Chondrocyte (in vitro differentiated cells): ENCODE data around the gene DCUN1D3. TPM values are rescaled to one million over a fixed set of nuclear protein-coding genes. Genes with fewer than 3 reads are reported as not detected.

Experiments
- DNase-seq: peaks from one replicate; pipeline ENCODE4 v3.0.0; 2021; ENCODE audit warnings: mixed read lengths, low spot score
- H3K27ac Mint-ChIP-seq: one replicate; pipeline ENCODE4 v1.8.0; 2021; ENCODE audit warnings: mild to moderate bottlenecking, moderate library complexity, mixed read lengths; ENCODE audit not compliant: unreplicated experiment
- H3K27me3 Mint-ChIP-seq: 2 replicates; pipeline ENCODE4 v1.8.0; 2021; ENCODE audit warnings: low read depth, mixed read lengths
- H3K36me3 Mint-ChIP-seq: 2 replicates; pipeline ENCODE4 v1.8.0; 2021; ENCODE audit warnings: low read depth, mixed read lengths
- H3K4me1 Mint-ChIP-seq: 2 replicates; pipeline ENCODE4 v1.8.0; 2021; ENCODE audit warnings: low read depth, mild to moderate bottlenecking, mixed read lengths
- H3K4me3 Mint-ChIP-seq: one replicate; pipeline ENCODE4 v1.8.0; 2021; ENCODE audit warnings: mild to moderate bottlenecking, moderate library complexity, mixed read lengths; ENCODE audit not compliant: unreplicated experiment
- H3K9me3 Mint-ChIP-seq: 2 replicates; pipeline ENCODE4 v1.8.0; 2021; ENCODE audit warnings: low read depth, mixed read lengths
- total RNA-seq: library from RNA; stranded (reverse); gene quantifications from 3 replicates; pipeline ENCODE4 v1.2.1, GENCODE V29; 2021
- TF ChIP-seq, protein P1 (sequence below): fragments of 200-600 bp; sonication (generic); IDR thresholded peaks from 2 replicates; pipeline ENCODE4 v1.5.0; 2021; ENCODE audit warnings: antibody characterized with exemption, mild to moderate bottlenecking, moderate library complexity

The DCUN1D3 gene
- total RNA-seq, 1 donor from 2014 or later, result 44.4 TPM

DNA sequence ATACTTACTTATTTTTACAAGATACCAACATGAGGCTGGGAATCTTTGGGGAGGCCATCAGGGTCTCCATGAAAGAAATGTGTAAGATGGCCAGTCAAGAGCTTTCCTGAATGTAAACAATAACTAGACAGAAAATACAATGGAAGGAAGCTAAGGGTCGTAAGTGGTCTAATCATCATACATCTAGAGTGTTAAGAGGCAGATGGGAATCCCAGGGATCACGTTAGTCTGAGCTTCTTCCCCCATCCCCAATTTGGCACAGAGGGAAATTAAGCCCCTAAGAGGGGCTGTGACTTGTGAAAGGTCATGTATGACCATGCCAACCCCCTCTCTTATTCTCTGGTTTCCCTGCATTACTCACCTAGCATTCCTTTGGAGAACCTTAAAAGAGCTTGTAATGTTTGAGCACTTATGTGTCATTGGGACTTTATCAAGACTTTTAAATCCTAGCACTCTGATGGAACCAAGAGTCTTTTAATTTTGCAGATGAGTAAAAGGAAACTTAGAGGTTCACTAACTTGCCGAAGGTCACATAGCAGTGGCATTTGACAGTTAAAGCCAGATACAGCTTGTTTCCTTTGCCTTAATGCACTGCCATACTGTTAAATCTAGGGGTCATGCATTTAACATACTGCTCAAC lies 46.1 kb downstream of the DCUN1D3 start:
- Mint-ChIP-seq H3K9me3 (no peaks in the 10 kb centered on the region), H3K27ac (peak overlapping the region; percentile 50), H3K36me3 (peaks cover 23% of the 10 kb centered on the region), H3K27me3 (no peaks in the 10 kb centered on the region), H3K4me1 (peaks cover 65% of the 10 kb centered on the region), H3K4me3 (no peak overlapping the region)
- no peak for DNase-seq
- TF ChIP-seq, protein P1, sequence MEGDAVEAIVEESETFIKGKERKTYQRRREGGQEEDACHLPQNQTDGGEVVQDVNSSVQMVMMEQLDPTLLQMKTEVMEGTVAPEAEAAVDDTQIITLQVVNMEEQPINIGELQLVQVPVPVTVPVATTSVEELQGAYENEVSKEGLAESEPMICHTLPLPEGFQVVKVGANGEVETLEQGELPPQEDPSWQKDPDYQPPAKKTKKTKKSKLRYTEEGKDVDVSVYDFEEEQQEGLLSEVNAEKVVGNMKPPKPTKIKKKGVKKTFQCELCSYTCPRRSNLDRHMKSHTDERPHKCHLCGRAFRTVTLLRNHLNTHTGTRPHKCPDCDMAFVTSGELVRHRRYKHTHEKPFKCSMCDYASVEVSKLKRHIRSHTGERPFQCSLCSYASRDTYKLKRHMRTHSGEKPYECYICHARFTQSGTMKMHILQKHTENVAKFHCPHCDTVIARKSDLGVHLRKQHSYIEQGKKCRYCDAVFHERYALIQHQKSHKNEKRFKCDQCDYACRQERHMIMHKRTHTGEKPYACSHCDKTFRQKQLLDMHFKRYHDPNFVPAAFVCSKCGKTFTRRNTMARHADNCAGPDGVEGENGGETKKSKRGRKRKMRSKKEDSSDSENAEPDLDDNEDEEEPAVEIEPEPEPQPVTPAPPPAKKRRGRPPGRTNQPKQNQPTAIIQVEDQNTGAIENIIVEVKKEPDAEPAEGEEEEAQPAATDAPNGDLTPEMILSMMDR, result no peak

DNA sequence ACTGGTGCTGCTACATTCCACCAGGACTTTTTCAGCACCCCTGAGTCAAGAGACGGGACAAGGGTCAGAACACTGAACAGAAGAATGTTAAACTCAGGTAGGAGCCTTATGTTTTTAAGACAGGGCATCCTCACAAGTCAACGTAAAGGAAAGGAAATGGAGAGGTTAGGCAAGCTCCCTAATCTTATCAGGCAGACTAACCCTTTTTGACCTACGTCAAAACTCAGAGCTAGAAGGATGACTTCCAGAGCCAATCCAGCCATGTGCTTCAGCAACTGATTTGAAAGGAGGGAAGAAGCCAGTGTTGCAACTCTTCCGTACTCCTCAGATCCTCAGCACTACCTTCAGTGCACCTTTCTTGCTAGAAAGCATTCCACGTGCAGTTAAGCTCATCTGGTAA lies 47.0 kb downstream of the DCUN1D3 start:
- Mint-ChIP-seq H3K27ac (peak overlapping the region; percentile 79), H3K4me3 (no peak overlapping the region), H3K27me3 (no peaks in the 10 kb centered on the region), H3K9me3 (no peaks in the 10 kb centered on the region), H3K36me3 (peaks cover 21% of the 10 kb centered on the region), H3K4me1 (peaks cover 62% of the 10 kb centered on the region)
- TF ChIP-seq, protein P1, result no peak
- no peak for DNase-seq

DNA sequence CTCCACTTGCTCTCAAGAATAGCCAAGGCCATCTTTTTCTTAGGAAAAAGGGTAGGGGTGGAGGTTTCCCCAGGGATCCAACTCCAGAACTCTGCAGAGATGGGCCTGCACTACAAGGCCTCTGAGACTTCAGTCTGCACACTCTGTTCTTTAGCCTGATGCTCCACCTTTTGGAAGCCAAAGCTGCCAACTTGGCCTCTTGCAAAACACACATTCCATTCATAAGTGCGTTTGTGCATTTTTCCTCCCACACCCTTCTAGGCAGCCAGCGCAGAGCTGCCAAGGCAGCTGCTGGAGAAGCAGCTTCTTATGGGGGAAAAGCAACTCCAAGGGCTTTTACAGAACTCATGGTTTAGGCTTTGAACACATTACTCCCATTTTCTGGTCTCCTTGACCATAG lies 48.6 kb downstream of the DCUN1D3 start:
- no peak overlapping the region for H3K4me3 Mint-ChIP-seq
- TF ChIP-seq, protein P1, result peak; percentile 25
- peak overlapping the region; percentile 79 for H3K27ac Mint-ChIP-seq
- no peak for DNase-seq
- H3K4me1 Mint-ChIP-seq, result peaks cover 57% of the 10 kb centered on the region
- H3K36me3 Mint-ChIP-seq, result peaks cover 17% of the 10 kb centered on the region
- H3K9me3 Mint-ChIP-seq, result no peaks in the 10 kb centered on the region
- no peaks in the 10 kb centered on the region for H3K27me3 Mint-ChIP-seq

DNA sequence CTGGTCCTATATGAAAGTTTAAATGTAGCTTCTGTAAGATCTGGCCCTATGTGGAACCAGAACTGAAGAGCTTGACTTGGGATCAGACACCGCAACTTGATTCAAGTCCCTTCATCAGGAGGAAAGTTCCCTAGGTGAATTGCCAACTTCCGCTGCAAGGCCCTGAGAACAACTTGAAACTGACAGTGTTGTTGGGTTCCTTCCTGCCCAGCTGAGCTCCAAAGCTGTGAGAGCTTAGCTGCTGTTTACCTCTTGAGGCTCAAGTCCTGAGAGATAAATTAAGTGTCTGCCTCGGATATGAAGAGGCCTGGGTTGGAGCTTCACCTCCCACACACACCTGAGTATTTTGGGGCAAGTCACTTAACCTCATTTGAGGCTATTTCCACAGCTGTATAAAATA lies 49.2 kb downstream of the DCUN1D3 start:
- Mint-ChIP-seq H3K27me3 (no peaks in the 10 kb centered on the region), H3K4me3 (no peak overlapping the region), H3K9me3 (no peaks in the 10 kb centered on the region), H3K36me3 (peaks cover 13% of the 10 kb centered on the region), H3K27ac (peak overlapping the region; percentile 79), H3K4me1 (peaks cover 57% of the 10 kb centered on the region)
- DNase-seq, result no peak
- TF ChIP-seq, protein P1, result no peak

DNA sequence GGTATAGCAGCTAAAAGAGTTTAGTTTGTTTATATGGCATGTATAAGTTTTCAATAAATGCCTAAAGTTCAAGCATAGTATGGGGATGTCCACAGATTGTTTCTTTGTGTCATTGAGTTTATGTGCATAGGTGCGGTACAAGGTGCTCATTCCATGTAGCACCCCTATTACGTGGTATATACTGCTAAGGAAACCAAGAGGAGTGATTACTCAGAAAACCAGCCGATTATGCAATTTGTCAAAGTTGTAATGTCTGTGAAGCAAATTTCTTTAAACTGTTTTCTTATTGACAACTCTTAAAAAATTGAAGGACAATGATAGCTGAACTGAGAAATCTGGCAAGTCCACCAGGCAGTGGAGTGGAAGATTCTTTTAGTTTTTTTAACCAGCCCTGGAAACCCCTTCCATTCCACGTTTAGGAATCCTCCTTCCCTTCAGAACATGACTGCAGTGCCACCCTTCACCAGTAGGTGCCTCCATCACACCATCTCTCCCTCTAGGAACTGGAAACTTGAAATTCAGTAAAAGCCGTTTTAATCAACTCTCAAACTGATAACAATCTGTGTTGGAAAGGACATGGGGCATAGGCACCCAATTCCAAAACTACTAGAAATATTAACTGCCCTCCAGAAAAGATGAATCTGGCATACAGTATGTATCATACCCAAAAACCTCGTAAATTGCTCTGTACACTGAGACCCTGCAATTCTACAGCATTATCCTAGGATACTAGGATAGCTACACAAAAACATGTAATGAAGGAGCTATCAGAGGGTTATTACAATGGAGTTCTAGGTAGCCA lies 50.4 kb downstream of the DCUN1D3 start:
- no peak for DNase-seq
- H3K4me1 Mint-ChIP-seq, result peaks cover 51% of the 10 kb centered on the region
- H3K27me3 Mint-ChIP-seq, result no peaks in the 10 kb centered on the region
- TF ChIP-seq, protein P1, result peak; percentile 99
- H3K4me3 Mint-ChIP-seq, result no peak overlapping the region
- no peaks in the 10 kb centered on the region for H3K9me3 Mint-ChIP-seq
- peaks cover 10% of the 10 kb centered on the region for H3K36me3 Mint-ChIP-seq
- H3K27ac Mint-ChIP-seq, result peak overlapping the region; percentile 79
